Neural cell (in vitro differentiated cells): ENCODE data around the gene FUT9.

ENCODE experiments used
- CTCF ChIP-seq: fragments of 450-650 bp; IDR thresholded peaks from 2 replicates; pipeline ENCODE4 v1.5.1; 2014; ENCODE audit warnings: antibody characterized with exemption, mild to moderate bottlenecking, moderate library complexity; ENCODE audit not compliant: poor library complexity, severe bottlenecking
- TF ChIP-seq, protein P1 (sequence below): IDR thresholded peaks from 2 replicates; pipeline ENCODE4 v1.6.1; 2012; ENCODE audit warnings: borderline replicate concordance

DNA sequence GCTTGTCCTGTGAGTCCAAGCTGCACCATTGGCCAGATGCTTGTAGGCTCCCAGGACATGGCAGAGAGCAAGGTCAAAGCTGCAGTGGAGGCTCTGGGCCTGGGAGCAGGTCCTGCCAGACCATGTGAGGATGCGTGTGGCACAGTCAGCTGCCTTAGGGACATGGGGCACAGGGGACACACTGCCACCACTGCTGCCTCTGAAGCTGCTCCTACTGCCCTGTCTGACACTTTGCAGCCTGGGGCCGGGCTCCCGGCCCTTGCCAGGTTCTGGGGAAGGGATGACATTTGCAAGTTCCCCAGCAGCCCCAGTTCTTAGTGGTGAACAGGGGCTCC, 13.2 kb upstream of the FUT9 start:
- TF ChIP-seq, protein P1, sequence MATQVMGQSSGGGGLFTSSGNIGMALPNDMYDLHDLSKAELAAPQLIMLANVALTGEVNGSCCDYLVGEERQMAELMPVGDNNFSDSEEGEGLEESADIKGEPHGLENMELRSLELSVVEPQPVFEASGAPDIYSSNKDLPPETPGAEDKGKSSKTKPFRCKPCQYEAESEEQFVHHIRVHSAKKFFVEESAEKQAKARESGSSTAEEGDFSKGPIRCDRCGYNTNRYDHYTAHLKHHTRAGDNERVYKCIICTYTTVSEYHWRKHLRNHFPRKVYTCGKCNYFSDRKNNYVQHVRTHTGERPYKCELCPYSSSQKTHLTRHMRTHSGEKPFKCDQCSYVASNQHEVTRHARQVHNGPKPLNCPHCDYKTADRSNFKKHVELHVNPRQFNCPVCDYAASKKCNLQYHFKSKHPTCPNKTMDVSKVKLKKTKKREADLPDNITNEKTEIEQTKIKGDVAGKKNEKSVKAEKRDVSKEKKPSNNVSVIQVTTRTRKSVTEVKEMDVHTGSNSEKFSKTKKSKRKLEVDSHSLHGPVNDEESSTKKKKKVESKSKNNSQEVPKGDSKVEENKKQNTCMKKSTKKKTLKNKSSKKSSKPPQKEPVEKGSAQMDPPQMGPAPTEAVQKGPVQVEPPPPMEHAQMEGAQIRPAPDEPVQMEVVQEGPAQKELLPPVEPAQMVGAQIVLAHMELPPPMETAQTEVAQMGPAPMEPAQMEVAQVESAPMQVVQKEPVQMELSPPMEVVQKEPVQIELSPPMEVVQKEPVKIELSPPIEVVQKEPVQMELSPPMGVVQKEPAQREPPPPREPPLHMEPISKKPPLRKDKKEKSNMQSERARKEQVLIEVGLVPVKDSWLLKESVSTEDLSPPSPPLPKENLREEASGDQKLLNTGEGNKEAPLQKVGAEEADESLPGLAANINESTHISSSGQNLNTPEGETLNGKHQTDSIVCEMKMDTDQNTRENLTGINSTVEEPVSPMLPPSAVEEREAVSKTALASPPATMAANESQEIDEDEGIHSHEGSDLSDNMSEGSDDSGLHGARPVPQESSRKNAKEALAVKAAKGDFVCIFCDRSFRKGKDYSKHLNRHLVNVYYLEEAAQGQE, result no peak
- no peak for TF ChIP-seq CTCF
